ENCODE data around the gene ZIC4.

ZIC4 gene

GRCh38 chr3:147425388-147425850 is 19.1 kb upstream of the ZIC4 start:
- Histone ChIP-seq H3K4me3 (ENCODE audit: low read length) (no peak overlapping the region), H4K20me1 (ENCODE audit: insufficient read depth, low read length) (no peaks in the 10 kb centered on the region), H3K27me3 (ENCODE audit: low read depth, low read length) (no peaks in the 10 kb centered on the region), H3K27ac (ENCODE audit: low read length) (no peak overlapping the region), H3K9ac (ENCODE audit: low read length) (no peak overlapping the region), H3K36me3 (replicated peaks; ENCODE audit: low read depth, low read length) (no peaks in the 10 kb centered on the region), H3K4me2 (ENCODE audit: low read length) (no peak overlapping the region), H3K79me2 (ENCODE audit: low read length) (no peaks in the 10 kb centered on the region), H2AFZ (ENCODE audit: low read depth, low read length) (no peak overlapping the region), H3K4me1 (ENCODE audit: low read length) (no peaks in the 10 kb centered on the region; the same call in 1 of the 2 replicates), H3K9me3 (ENCODE audit: insufficient read depth, low read length) (no peaks in the 10 kb centered on the region)
- TF ChIP-seq CTCF (IDR thresholded peaks at IDR 0.05; ENCODE audit: low read depth, low read length) (no peak), EZH2phosphoT487 (IDR thresholded peaks at IDR 0.05; ENCODE audit: low read depth) (no peak)

GRCh38 chr3:147424581-147425387 is 18.4 kb upstream of the ZIC4 start:
- Histone ChIP-seq H4K20me1 (ENCODE audit: insufficient read depth, low read length) (no peaks in the 10 kb centered on the region), H2AFZ (ENCODE audit: low read depth, low read length) (no peak overlapping the region), H3K27me3 (ENCODE audit: low read depth, low read length) (no peaks in the 10 kb centered on the region), H3K36me3 (replicated peaks; ENCODE audit: low read depth, low read length) (no peaks in the 10 kb centered on the region), H3K4me2 (ENCODE audit: low read length) (no peak overlapping the region), H3K9me3 (ENCODE audit: insufficient read depth, low read length) (no peaks in the 10 kb centered on the region), H3K4me1 (ENCODE audit: low read length) (no peaks in the 10 kb centered on the region; the same call in 1 of the 2 replicates), H3K27ac (ENCODE audit: low read length) (no peak overlapping the region), H3K9ac (ENCODE audit: low read length) (no peak overlapping the region), H3K4me3 (ENCODE audit: low read length) (no peak overlapping the region), H3K79me2 (ENCODE audit: low read length) (no peaks in the 10 kb centered on the region)
- TF ChIP-seq CTCF (IDR thresholded peaks at IDR 0.05; ENCODE audit: low read depth, low read length) (no peak), EZH2phosphoT487 (IDR thresholded peaks at IDR 0.05; ENCODE audit: low read depth) (no peak)

GRCh38 chr3:147423798-147424580 is 17.6 kb upstream of the ZIC4 start:
- Histone ChIP-seq H3K36me3 (replicated peaks; ENCODE audit: low read depth, low read length) (no peaks in the 10 kb centered on the region), H3K9ac (ENCODE audit: low read length) (no peak overlapping the region), H4K20me1 (ENCODE audit: insufficient read depth, low read length) (no peaks in the 10 kb centered on the region), H3K4me2 (ENCODE audit: low read length) (no peak overlapping the region), H3K4me3 (ENCODE audit: low read length) (no peak overlapping the region), H3K4me1 (ENCODE audit: low read length) (no peaks in the 10 kb centered on the region), H3K27me3 (ENCODE audit: low read depth, low read length) (no peaks in the 10 kb centered on the region), H3K27ac (ENCODE audit: low read length) (no peak overlapping the region), H2AFZ (ENCODE audit: low read depth, low read length) (no peak overlapping the region), H3K79me2 (ENCODE audit: low read length) (no peaks in the 10 kb centered on the region), H3K9me3 (ENCODE audit: insufficient read depth, low read length) (no peaks in the 10 kb centered on the region)
- TF ChIP-seq CTCF (IDR thresholded peaks at IDR 0.05; ENCODE audit: low read depth, low read length) (no peak), EZH2phosphoT487 (IDR thresholded peaks at IDR 0.05; ENCODE audit: low read depth) (no peak)

- Histone ChIP-seq H4K20me1 (ENCODE audit: insufficient read depth, low read length) (no peaks in the 10 kb centered on the region), H3K4me1 (ENCODE audit: low read length) (no peaks in the 10 kb centered on the region), H3K27me3 (ENCODE audit: low read depth, low read length) (no peaks in the 10 kb centered on the region), H3K27ac (ENCODE audit: low read length) (no peak overlapping the region), H3K36me3 (replicated peaks; ENCODE audit: low read depth, low read length) (no peaks in the 10 kb centered on the region), H3K9ac (ENCODE audit: low read length) (no peak overlapping the region), H3K9me3 (ENCODE audit: insufficient read depth, low read length) (no peaks in the 10 kb centered on the region), H3K79me2 (ENCODE audit: low read length) (no peaks in the 10 kb centered on the region), H3K4me2 (ENCODE audit: low read length) (no peak overlapping the region), H2AFZ (ENCODE audit: low read depth, low read length) (no peak overlapping the region), H3K4me3 (ENCODE audit: low read length) (no peak overlapping the region)
- no peak for TF ChIP-seq EZH2phosphoT487 (IDR thresholded peaks at IDR 0.05; ENCODE audit: low read depth)
- TF ChIP-seq CTCF (IDR thresholded peaks at IDR 0.05; ENCODE audit: low read depth, low read length) = no peak
Measured at GRCh38 chr3:147423537-147423797, 17.1 kb upstream of the ZIC4 start.

Measured in OCI-LY3 (cell line).